Sigmoid colon (tissue), 3 donors: Measurements from ENCODE around the gene SPATA20.

Experiments
- POLR2A ChIP-seq, 2 donors: fragments of 450-650 bp; IDR thresholded peaks; one replicate each; pipeline ENCODE4 v1.6.1; 2016; ENCODE audit warnings: antibody characterized with exemption in 2 of 2, mild to moderate bottlenecking in 2 of 2, moderate library complexity in 2 of 2
- TF ChIP-seq, protein P1 (sequence below), 4 experiments: fragments of 450-650 bp in 3 of 4; fragments of 200-600 bp in 1 of 4; IDR thresholded peaks; one replicate each; pipeline ENCODE4 v1.5.1; 2016 to 2019; ENCODE audit warnings: antibody characterized with exemption in 4 of 4, mild to moderate bottlenecking in 3 of 4, moderate library complexity in 2 of 4

DNA sequence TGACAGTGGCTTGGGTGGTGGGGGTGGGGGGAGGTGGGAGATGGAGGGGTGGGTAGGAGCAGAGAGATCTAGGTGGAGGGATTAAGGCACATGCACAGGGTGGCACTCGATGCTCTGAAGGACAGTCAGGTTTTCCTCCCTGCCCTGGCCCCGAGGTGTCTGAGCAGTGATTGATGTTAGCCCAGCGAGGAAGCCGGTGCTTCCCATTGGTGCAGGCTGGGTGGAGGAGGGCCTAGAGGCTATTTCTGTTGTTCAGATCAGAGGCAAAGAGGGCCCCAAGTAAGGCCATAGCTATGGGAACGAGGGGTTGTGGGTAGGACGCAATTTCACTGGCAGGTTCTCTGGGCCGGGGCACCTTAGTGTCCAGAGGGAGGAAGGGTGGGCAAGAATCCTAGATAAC is 36.7 kb downstream of the SPATA20 start:
- no peak for TF ChIP-seq POLR2A (IDR thresholded peaks at IDR 0.05)
- TF ChIP-seq, protein P1, sequence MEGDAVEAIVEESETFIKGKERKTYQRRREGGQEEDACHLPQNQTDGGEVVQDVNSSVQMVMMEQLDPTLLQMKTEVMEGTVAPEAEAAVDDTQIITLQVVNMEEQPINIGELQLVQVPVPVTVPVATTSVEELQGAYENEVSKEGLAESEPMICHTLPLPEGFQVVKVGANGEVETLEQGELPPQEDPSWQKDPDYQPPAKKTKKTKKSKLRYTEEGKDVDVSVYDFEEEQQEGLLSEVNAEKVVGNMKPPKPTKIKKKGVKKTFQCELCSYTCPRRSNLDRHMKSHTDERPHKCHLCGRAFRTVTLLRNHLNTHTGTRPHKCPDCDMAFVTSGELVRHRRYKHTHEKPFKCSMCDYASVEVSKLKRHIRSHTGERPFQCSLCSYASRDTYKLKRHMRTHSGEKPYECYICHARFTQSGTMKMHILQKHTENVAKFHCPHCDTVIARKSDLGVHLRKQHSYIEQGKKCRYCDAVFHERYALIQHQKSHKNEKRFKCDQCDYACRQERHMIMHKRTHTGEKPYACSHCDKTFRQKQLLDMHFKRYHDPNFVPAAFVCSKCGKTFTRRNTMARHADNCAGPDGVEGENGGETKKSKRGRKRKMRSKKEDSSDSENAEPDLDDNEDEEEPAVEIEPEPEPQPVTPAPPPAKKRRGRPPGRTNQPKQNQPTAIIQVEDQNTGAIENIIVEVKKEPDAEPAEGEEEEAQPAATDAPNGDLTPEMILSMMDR (IDR thresholded peaks at IDR 0.05), result no peak
